ENCODE results near the gene FGD2.

- TF ChIP-seq, protein P1, sequence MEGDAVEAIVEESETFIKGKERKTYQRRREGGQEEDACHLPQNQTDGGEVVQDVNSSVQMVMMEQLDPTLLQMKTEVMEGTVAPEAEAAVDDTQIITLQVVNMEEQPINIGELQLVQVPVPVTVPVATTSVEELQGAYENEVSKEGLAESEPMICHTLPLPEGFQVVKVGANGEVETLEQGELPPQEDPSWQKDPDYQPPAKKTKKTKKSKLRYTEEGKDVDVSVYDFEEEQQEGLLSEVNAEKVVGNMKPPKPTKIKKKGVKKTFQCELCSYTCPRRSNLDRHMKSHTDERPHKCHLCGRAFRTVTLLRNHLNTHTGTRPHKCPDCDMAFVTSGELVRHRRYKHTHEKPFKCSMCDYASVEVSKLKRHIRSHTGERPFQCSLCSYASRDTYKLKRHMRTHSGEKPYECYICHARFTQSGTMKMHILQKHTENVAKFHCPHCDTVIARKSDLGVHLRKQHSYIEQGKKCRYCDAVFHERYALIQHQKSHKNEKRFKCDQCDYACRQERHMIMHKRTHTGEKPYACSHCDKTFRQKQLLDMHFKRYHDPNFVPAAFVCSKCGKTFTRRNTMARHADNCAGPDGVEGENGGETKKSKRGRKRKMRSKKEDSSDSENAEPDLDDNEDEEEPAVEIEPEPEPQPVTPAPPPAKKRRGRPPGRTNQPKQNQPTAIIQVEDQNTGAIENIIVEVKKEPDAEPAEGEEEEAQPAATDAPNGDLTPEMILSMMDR (IDR thresholded peaks at IDR 0.05): no peak
- no peak for TF ChIP-seq EZH2 (IDR thresholded peaks at IDR 0.05; ENCODE audit: borderline replicate concordance, insufficient read depth, low read depth, low read length, poor library complexity, severe bottlenecking)
Observed at GRCh38 chr6:37047689-37048402, 42.4 kb downstream of the FGD2 start.
